WERI-Rb-1 (cell line): ENCODE measurements around the gene CFAP298.

ENCODE experiments used
- DNase-seq: peaks from one replicate; pipeline ENCODE4 v3.0.0-alpha.2; 2020
- H3K27ac ChIP-seq: fragments of 250-450 bp; sonication (Bioruptor Pico); 2 replicates; pipeline ENCODE4 v1.5.1; 2020; ENCODE audit warnings: mild to moderate bottlenecking, moderate library complexity
- H3K27me3 ChIP-seq: fragments of 250-450 bp; sonication (Bioruptor Pico); 2 replicates; pipeline ENCODE4 v1.5.1; 2021; ENCODE audit warnings: mild to moderate bottlenecking, low read depth, moderate library complexity; ENCODE audit not compliant: insufficient read depth, severe bottlenecking
- H3K36me3 ChIP-seq: fragments of 250-450 bp; sonication (Bioruptor Pico); 2 replicates; pipeline ENCODE4 v1.5.1; 2020; ENCODE audit warnings: mild to moderate bottlenecking, moderate library complexity
- H3K4me3 ChIP-seq: 2 replicates; pipeline ENCODE4 v1.5.1; 2011; ENCODE audit warnings: low read depth, mild to moderate bottlenecking, control low read depth, low read length
- H3K9me3 ChIP-seq: fragments of 250-450 bp; sonication (Bioruptor Pico); 2 replicates; pipeline ENCODE4 v1.5.1; 2021; ENCODE audit warnings: mild to moderate bottlenecking, moderate library complexity; ENCODE audit not compliant: severe bottlenecking
- CTCF ChIP-seq: IDR thresholded peaks from 2 replicates; pipeline ENCODE4 v1.5.1; 2011; ENCODE audit warnings: low read depth, mild to moderate bottlenecking, control low read depth, inconsistent platforms, low read length

CFAP298 gene

GRCh38 chr21:32603131-32603530 lies 9.0 kb downstream of the CFAP298 start:
- no peak for TF ChIP-seq CTCF
- Histone ChIP-seq H3K27ac (no peak overlapping the region; the same call in 1 of the 2 replicates), H3K27me3 (no peaks in the 10 kb centered on the region), H3K4me3 (no peak overlapping the region), H3K9me3 (no peaks in the 10 kb centered on the region), H3K36me3 (peaks cover 80% of the 10 kb centered on the region)
- DNase-seq = no peak

GRCh38 chr21:32602099-32602498 lies 10.1 kb downstream of the CFAP298 start:
- no peak for TF ChIP-seq CTCF
- Histone ChIP-seq H3K9me3 (no peaks in the 10 kb centered on the region), H3K4me3 (no peak overlapping the region), H3K36me3 (peaks cover 73% of the 10 kb centered on the region), H3K27ac (no peak overlapping the region), H3K27me3 (no peaks in the 10 kb centered on the region)
- DNase-seq = no peak

GRCh38 chr21:32599526-32599925 lies 12.7 kb downstream of the CFAP298 start:
- TF ChIP-seq CTCF = no peak
- Histone ChIP-seq H3K27ac (no peak overlapping the region), H3K36me3 (peaks cover 48% of the 10 kb centered on the region), H3K4me3 (no peak overlapping the region), H3K9me3 (no peaks in the 10 kb centered on the region), H3K27me3 (no peaks in the 10 kb centered on the region)
- peak; percentile 56 for DNase-seq

- DNase-seq = no peak
- Histone ChIP-seq H3K36me3 (peaks cover 45% of the 10 kb centered on the region), H3K4me3 (no peak overlapping the region), H3K27me3 (no peaks in the 10 kb centered on the region), H3K27ac (no peak overlapping the region), H3K9me3 (no peaks in the 10 kb centered on the region)
- no peak for TF ChIP-seq CTCF
Observed at GRCh38 chr21:32599091-32599490, 13.1 kb downstream of the CFAP298 start.

GRCh38 chr21:32597205-32597604 lies 15.0 kb downstream of the CFAP298 start:
- no peak for TF ChIP-seq CTCF
- DNase-seq = no peak
- H3K27ac ChIP-seq = no peak overlapping the region

GRCh38 chr21:32595431-32595830 lies 16.7 kb downstream of the CFAP298 start:
- no peak for DNase-seq
- H3K36me3 ChIP-seq = peaks cover 13% of the 10 kb centered on the region
- no peak overlapping the region for H3K27ac ChIP-seq
- no peaks in the 10 kb centered on the region for H3K9me3 ChIP-seq
- TF ChIP-seq CTCF = no peak
- H3K4me3 ChIP-seq = no peak overlapping the region
- H3K27me3 ChIP-seq = no peaks in the 10 kb centered on the region

More at GRCh38 chr21:32597205-32597604, 15.0 kb downstream of the CFAP298 start:
- H3K4me3 ChIP-seq = no peak overlapping the region
- no peaks in the 10 kb centered on the region for H3K9me3 ChIP-seq
- no peaks in the 10 kb centered on the region for H3K27me3 ChIP-seq
- peaks cover 26% of the 10 kb centered on the region for H3K36me3 ChIP-seq
